Measurements from ENCODE around the gene RAB3GAP2. TPM values are rescaled to one million over a fixed set of nuclear protein-coding genes. Genes with fewer than 3 reads are reported as not detected.

The RAB3GAP2 gene
- total and polyA plus RNA-seq, 2 donors (not counting 1 experiment from before 2014, with no cell fraction given) = 31.0 to 43.8 TPM

GRCh38 chr1:220233927-220234326, 38.3 kb downstream of the RAB3GAP2 start:
- H2AFZ ChIP-seq (ENCODE audit: low read length) = no peak overlapping the region
- H3K36me3 ChIP-seq (ENCODE audit: control insufficient read depth, insufficient read depth, low read length) = no peaks in the 10 kb centered on the region
- no peak overlapping the region for H3K9ac ChIP-seq (ENCODE audit: insufficient read depth, low read length)
- no peaks in the 10 kb centered on the region for H3K27me3 ChIP-seq (ENCODE audit: control insufficient read depth, insufficient read depth, low read length)
- no peak overlapping the region for H3K4me3 ChIP-seq (replicated peaks in 1 of 4; ENCODE audit: control extremely low read depth in 1 of 4, insufficient read depth in 1 of 4, low read depth in 3 of 4, low read length in 4 of 4)
- H4K20me1 ChIP-seq (ENCODE audit: control insufficient read depth, extremely low read depth, insufficient read depth, low read length) = no peaks in the 10 kb centered on the region
- H3K4me2 ChIP-seq (ENCODE audit: extremely low read depth, insufficient read depth, low read length) = no peak overlapping the region
- peaks cover 14% of the 10 kb centered on the region for H3K79me2 ChIP-seq (ENCODE audit: control insufficient read depth, insufficient read depth, low read length)
- H3K4me1 ChIP-seq (ENCODE audit: control insufficient read depth, extremely low read depth, insufficient read depth, low read length) = no peaks in the 10 kb centered on the region
- DNase-seq (ENCODE audit: low read depth in 2 of 2) = no peak
- H3K9me3 ChIP-seq (ENCODE audit: control insufficient read depth, insufficient read depth, low read depth, low read length) = no peaks in the 10 kb centered on the region
- H3K27ac ChIP-seq (ENCODE audit: insufficient read depth, low read length) = no peak overlapping the region
- TF ChIP-seq CTCF (conservative IDR thresholded peaks at IDR 0.05 in 1 of 2, IDR thresholded peaks at IDR 0.05 in 1 of 2; ENCODE audit: low read depth in 1 of 2, low read length in 2 of 2) = no peak

GRCh38 chr1:220229771-220230170, 42.5 kb downstream of the RAB3GAP2 start:
- no peaks in the 10 kb centered on the region for H4K20me1 ChIP-seq (ENCODE audit: control insufficient read depth, extremely low read depth, insufficient read depth, low read length)
- H2AFZ ChIP-seq (ENCODE audit: low read length) = no peak overlapping the region
- no peak overlapping the region for H3K4me2 ChIP-seq (ENCODE audit: extremely low read depth, insufficient read depth, low read length)
- H3K79me2 ChIP-seq (ENCODE audit: control insufficient read depth, insufficient read depth, low read length) = peaks cover 16% of the 10 kb centered on the region
- H3K4me1 ChIP-seq (ENCODE audit: control insufficient read depth, extremely low read depth, insufficient read depth, low read length) = no peaks in the 10 kb centered on the region
- no peaks in the 10 kb centered on the region for H3K27me3 ChIP-seq (ENCODE audit: control insufficient read depth, insufficient read depth, low read length)
- no peaks in the 10 kb centered on the region for H3K9me3 ChIP-seq (ENCODE audit: control insufficient read depth, insufficient read depth, low read depth, low read length)
- no peak for TF ChIP-seq CTCF (conservative IDR thresholded peaks at IDR 0.05 in 1 of 2, IDR thresholded peaks at IDR 0.05 in 1 of 2; ENCODE audit: low read depth in 1 of 2, low read length in 2 of 2)
- TF ChIP-seq EZH2 (IDR thresholded peaks at IDR 0.05; ENCODE audit: low read length, missing control alignments) = no peak
- no peaks in the 10 kb centered on the region for H3K36me3 ChIP-seq (ENCODE audit: control insufficient read depth, insufficient read depth, low read length)
- no peak overlapping the region for H3K9ac ChIP-seq (ENCODE audit: insufficient read depth, low read length)
- H3K4me3 ChIP-seq (replicated peaks in 1 of 4; ENCODE audit: control extremely low read depth in 1 of 4, insufficient read depth in 1 of 4, low read depth in 3 of 4, low read length in 4 of 4) = no peak overlapping the region
- no peak for DNase-seq (ENCODE audit: low read depth in 2 of 2)
- H3K27ac ChIP-seq (ENCODE audit: insufficient read depth, low read length) = no peak overlapping the region

- no peak for DNase-seq (ENCODE audit: low read depth in 2 of 2)
- H3K27ac ChIP-seq (ENCODE audit: insufficient read depth, low read length) = no peak overlapping the region
- H3K4me1 ChIP-seq (ENCODE audit: control insufficient read depth, extremely low read depth, insufficient read depth, low read length) = no peaks in the 10 kb centered on the region
- no peaks in the 10 kb centered on the region for H3K9me3 ChIP-seq (ENCODE audit: control insufficient read depth, insufficient read depth, low read depth, low read length)
- no peak overlapping the region for H3K9ac ChIP-seq (ENCODE audit: insufficient read depth, low read length)
- H3K27me3 ChIP-seq (ENCODE audit: control insufficient read depth, insufficient read depth, low read length) = no peaks in the 10 kb centered on the region
- no peaks in the 10 kb centered on the region for H3K36me3 ChIP-seq (ENCODE audit: control insufficient read depth, insufficient read depth, low read length)
- no peaks in the 10 kb centered on the region for H4K20me1 ChIP-seq (ENCODE audit: control insufficient read depth, extremely low read depth, insufficient read depth, low read length)
- TF ChIP-seq CTCF (conservative IDR thresholded peaks at IDR 0.05 in 1 of 2, IDR thresholded peaks at IDR 0.05 in 1 of 2; ENCODE audit: low read depth in 1 of 2, low read length in 2 of 2) = no peak
- TF ChIP-seq EZH2 (IDR thresholded peaks at IDR 0.05; ENCODE audit: low read length, missing control alignments) = no peak
- H2AFZ ChIP-seq (ENCODE audit: low read length) = no peak overlapping the region
- H3K4me2 ChIP-seq (ENCODE audit: extremely low read depth, insufficient read depth, low read length) = no peak overlapping the region
- H3K79me2 ChIP-seq (ENCODE audit: control insufficient read depth, insufficient read depth, low read length) = peaks cover 14% of the 10 kb centered on the region
- H3K4me3 ChIP-seq (replicated peaks in 1 of 4; ENCODE audit: control extremely low read depth in 1 of 4, insufficient read depth in 1 of 4, low read depth in 3 of 4, low read length in 4 of 4) = no peak overlapping the region
Measured at GRCh38 chr1:220227393-220227792, 44.9 kb downstream of the RAB3GAP2 start.

Measured in fibroblast of lung (primary cell).